Neural progenitor cell (in vitro differentiated cells): Measurements from ENCODE around the gene LRRC34. TPM values are rescaled to one million over a fixed set of nuclear protein-coding genes. Genes with fewer than 3 reads are reported as not detected.
A peak's percentile ranks its signal among the peaks of the same experiment; 100 is the strongest.

Source experiments
- DNase-seq: peaks from one replicate; pipeline ENCODE4 v3.0.0-alpha.2; 2016; ENCODE audit warnings: low spot score
- H2AFZ ChIP-seq: fragments of 200-600 bp; sonication (generic); replicated peaks from 2 replicates; pipeline ENCODE4 v1.6.1; 2016; ENCODE audit warnings: antibody characterized with exemption
- H3F3A ChIP-seq: fragments of 200-600 bp; sonication (generic); 2 replicates; pipeline ENCODE4 v1.6.1; 2016; ENCODE audit warnings: antibody characterized with exemption, low read depth
- H3K27ac ChIP-seq: fragments of 200-600 bp; sonication (generic); 2 replicates; pipeline ENCODE4 v1.5.1; 2016; ENCODE audit warnings: mild to moderate bottlenecking
- H3K27me3 ChIP-seq: fragments of 200-600 bp; sonication (generic); 2 replicates; pipeline ENCODE4 v1.6.1; 2016; ENCODE audit warnings: mild to moderate bottlenecking, moderate library complexity
- H3K36me3 ChIP-seq: fragments of 200-600 bp; sonication (generic); 2 replicates; pipeline ENCODE4 v1.5.1; 2016
- H3K4me1 ChIP-seq: fragments of 200-600 bp; sonication (generic); 2 replicates; pipeline ENCODE4 v1.6.1; 2016; ENCODE audit warnings: mixed run types
- H3K4me2 ChIP-seq: fragments of 200-600 bp; sonication (generic); 2 replicates; pipeline ENCODE4 v1.6.1; 2016
- H3K4me3 ChIP-seq: fragments of 200-600 bp; sonication (generic); 2 replicates; pipeline ENCODE4 v1.5.1; 2016
- H3K79me2 ChIP-seq: fragments of 200-600 bp; sonication (generic); 2 replicates; pipeline ENCODE4 v1.6.1; 2016; ENCODE audit warnings: low read depth
- H3K9ac ChIP-seq: fragments of 200-600 bp; sonication (generic); 2 replicates; pipeline ENCODE4 v1.6.1; 2016
- H3K9me3 ChIP-seq: fragments of 200-600 bp; sonication (generic); 2 replicates; pipeline ENCODE4 v1.5.1; 2016; ENCODE audit warnings: low read depth
- H4K20me1 ChIP-seq: fragments of 200-600 bp; sonication (generic); 2 replicates; pipeline ENCODE4 v1.6.1; 2016; ENCODE audit warnings: low read depth
- H3K27ac Mint-ChIP-seq: 3 replicates; pipeline ENCODE4 v1.8.0; 2021; ENCODE audit warnings: mixed read lengths
- H3K27me3 Mint-ChIP-seq: 2 replicates; pipeline ENCODE4 v1.8.0; 2022; ENCODE audit warnings: low read depth, mild to moderate bottlenecking, inconsistent platforms, moderate library complexity, mixed read lengths; ENCODE audit not compliant: insufficient read depth
- H3K36me3 Mint-ChIP-seq: 3 replicates; pipeline ENCODE4 v1.8.0; 2021; ENCODE audit warnings: mixed read lengths
- H3K4me1 Mint-ChIP-seq: 3 replicates; pipeline ENCODE4 v1.8.0; 2021; ENCODE audit warnings: mixed read lengths
- H3K4me3 Mint-ChIP-seq: 3 replicates; pipeline ENCODE4 v1.8.0; 2021; ENCODE audit warnings: mild to moderate bottlenecking, moderate library complexity, mixed read lengths
- H3K9me3 Mint-ChIP-seq: 3 replicates; pipeline ENCODE4 v1.8.0; 2020; ENCODE audit warnings: mixed read lengths
- CTCF ChIP-seq: fragments of 200-600 bp; sonication (generic); IDR thresholded peaks from 2 replicates; pipeline ENCODE4 v1.5.1; 2017; ENCODE audit warnings: antibody characterized with exemption, mild to moderate bottlenecking
- EZH2 ChIP-seq: fragments of 200-600 bp; sonication (generic); IDR thresholded peaks from 2 replicates; pipeline ENCODE4 v1.6.1; 2017; ENCODE audit warnings: antibody characterized with exemption, mild to moderate bottlenecking, moderate library complexity
- EZH2phosphoT487 ChIP-seq: fragments of 200-600 bp; sonication (generic); IDR thresholded peaks from 2 replicates; pipeline ENCODE4 v1.6.1; 2017; ENCODE audit warnings: antibody characterized with exemption
- total RNA-seq: library from RNA; depleted of rRNA; stranded (reverse); fragments of >200 nt; gene quantifications from 2 replicates; pipeline ENCODE4 v1.2.3, GENCODE V29; 2015; ENCODE audit warnings: low replicate concordance

Gene LRRC34
- total RNA-seq, 1 donor from 2014 or later, result 54.8 TPM

GRCh38 chr3:169754711-169755110, 58.0 kb downstream of the LRRC34 start:
- H3K27ac Mint-ChIP-seq, result no peak overlapping the region

GRCh38 chr3:169751875-169752274, 60.8 kb downstream of the LRRC34 start:
- no peak for DNase-seq
- H3F3A ChIP-seq, result no peaks in the 10 kb centered on the region
- no peaks in the 10 kb centered on the region for H3K27me3 ChIP-seq
- no peaks in the 10 kb centered on the region for H3K36me3 Mint-ChIP-seq
- H3K27ac Mint-ChIP-seq, result no peak overlapping the region
- peaks cover 3% of the 10 kb centered on the region for H3K27me3 Mint-ChIP-seq
- no peak overlapping the region for H3K4me2 ChIP-seq
- H3K27ac ChIP-seq, result no peak overlapping the region
- H3K9me3 Mint-ChIP-seq, result no peaks in the 10 kb centered on the region
- H3K4me1 ChIP-seq, result no peaks in the 10 kb centered on the region
- no peak overlapping the region for H3K4me3 Mint-ChIP-seq
- H3K4me1 Mint-ChIP-seq, result no peaks in the 10 kb centered on the region
- H4K20me1 ChIP-seq, result no peaks in the 10 kb centered on the region
- no peaks in the 10 kb centered on the region for H3K79me2 ChIP-seq
- no peak overlapping the region for H3K9ac ChIP-seq
- H2AFZ ChIP-seq, result peak overlapping the region; percentile 22
- H3K9me3 ChIP-seq, result no peaks in the 10 kb centered on the region
- H3K36me3 ChIP-seq, result no peaks in the 10 kb centered on the region
- TF ChIP-seq CTCF (no peak), EZH2phosphoT487 (no peak), EZH2 (no peak)
- no peak overlapping the region for H3K4me3 ChIP-seq

More at GRCh38 chr3:169754711-169755110, 58.0 kb downstream of the LRRC34 start:
- Histone ChIP-seq H2AFZ (no peak overlapping the region), H4K20me1 (no peaks in the 10 kb centered on the region), H3K4me1 (no peaks in the 10 kb centered on the region), H3K36me3 (no peaks in the 10 kb centered on the region), H3K4me2 (no peak overlapping the region), H3K79me2 (no peaks in the 10 kb centered on the region), H3K4me3 (no peak overlapping the region), H3K9me3 (no peaks in the 10 kb centered on the region), H3K27me3 (no peaks in the 10 kb centered on the region), H3K9ac (no peak overlapping the region), H3K27ac (no peak overlapping the region), H3F3A (no peaks in the 10 kb centered on the region)
- Mint-ChIP-seq H3K4me1 (no peaks in the 10 kb centered on the region), H3K9me3 (peaks cover 2% of the 10 kb centered on the region), H3K27me3 (peaks cover 6% of the 10 kb centered on the region), H3K4me3 (no peak overlapping the region), H3K36me3 (no peaks in the 10 kb centered on the region)
- TF ChIP-seq EZH2, result no peak
- no peak for TF ChIP-seq EZH2phosphoT487
- no peak for TF ChIP-seq CTCF
- DNase-seq, result no peak

GRCh38 chr3:169750665-169751064, 62.0 kb downstream of the LRRC34 start:
- no peak overlapping the region for H2AFZ ChIP-seq
- no peaks in the 10 kb centered on the region for H3K27me3 ChIP-seq
- no peaks in the 10 kb centered on the region for H3K36me3 ChIP-seq
- H3K27me3 Mint-ChIP-seq, result peaks cover 3% of the 10 kb centered on the region
- no peaks in the 10 kb centered on the region for H4K20me1 ChIP-seq
- H3K27ac ChIP-seq, result no peak overlapping the region
- no peak overlapping the region for H3K9ac ChIP-seq
- H3K36me3 Mint-ChIP-seq, result no peaks in the 10 kb centered on the region
- H3F3A ChIP-seq, result no peaks in the 10 kb centered on the region
- H3K9me3 ChIP-seq, result no peaks in the 10 kb centered on the region
- no peak overlapping the region for H3K4me2 ChIP-seq
- no peaks in the 10 kb centered on the region for H3K4me1 Mint-ChIP-seq
- no peaks in the 10 kb centered on the region for H3K79me2 ChIP-seq
- TF ChIP-seq EZH2 (no peak), CTCF (no peak), EZH2phosphoT487 (no peak)
- no peak overlapping the region for H3K27ac Mint-ChIP-seq
- H3K9me3 Mint-ChIP-seq, result no peaks in the 10 kb centered on the region
- no peaks in the 10 kb centered on the region for H3K4me1 ChIP-seq
- H3K4me3 ChIP-seq, result no peak overlapping the region
- no peak for DNase-seq
- H3K4me3 Mint-ChIP-seq, result no peak overlapping the region
